HEK293 (cell line): ENCODE measurements around the gene HS1BP3.
A peak's percentile ranks its signal among the peaks of the same experiment; 100 is the strongest.

Experiments
- CTCF ChIA-PET: fragments of 350-600 bp; formaldehyde crosslinking; extraction: SDS; loops from one replicate; lab custom pipeline; 2021; ENCODE audit warnings: antibody characterized with exemption; lab: Yijun Ruan, JAX
- POLR2A ChIA-PET: fragments of 300-600 bp; formaldehyde crosslinking; extraction: SDS; loops from one replicate; lab custom pipeline; 2020; ENCODE audit warnings: antibody characterized with exemption, inconsistent platforms; lab: Yijun Ruan, JAX
- H3K27ac ChIP-seq: fragments of 200-500 bp; sonication (Bioruptor generic); 2 replicates; pipeline ENCODE4 v1.5.1; 2014; ENCODE audit warnings: low read depth, low read length, control low read depth, inconsistent platforms; ENCODE audit errors: extremely low read depth
- H3K36me3 ChIP-seq, 2 experiments: fragments of 200-500 bp in 1 of 2; sonication (Bioruptor generic) in 1 of 2; 1 replicate in 1 of 2; 2 replicates in 1 of 2; pipeline ENCODE4 v1.5.1; 2014 to 2017; ENCODE audit warnings: inconsistent platforms in 2 of 2, low read length in 2 of 2; ENCODE audit not compliant: control insufficient read depth in 2 of 2, insufficient read depth in 1 of 2
- H3K4me1 ChIP-seq: fragments of 200-500 bp; sonication (Bioruptor generic); 2 replicates; pipeline ENCODE4 v1.5.1; 2014; ENCODE audit warnings: mild to moderate bottlenecking, low read length, inconsistent platforms; ENCODE audit not compliant: control insufficient read depth, insufficient read depth
- H3K4me3 ChIP-seq: 2 replicates; pipeline ENCODE4 v1.5.1; 2011; ENCODE audit warnings: low read depth, mild to moderate bottlenecking, control low read depth, low read length, moderate library complexity
- H3K9me3 ChIP-seq: fragments of 200-500 bp; sonication (Bioruptor generic); 2 replicates; pipeline ENCODE4 v1.5.1; 2014; ENCODE audit warnings: low read depth, low read length, inconsistent platforms; ENCODE audit not compliant: control insufficient read depth, insufficient read depth
- ATF2 ChIP-seq: fragments of 450-650 bp; formaldehyde crosslinking; IDR thresholded peaks from 2 replicates; pipeline ENCODE4 v1.5.1; 2016; ENCODE audit warnings: missing biosample characterization, missing genetic modification characterization, low read depth
- BCL11B ChIP-seq: fragments of 450-650 bp; formaldehyde crosslinking; IDR thresholded peaks from 2 replicates; pipeline ENCODE4 v1.5.1; 2016; ENCODE audit warnings: low read depth, missing biosample characterization, missing genetic modification characterization
- GFI1B ChIP-seq: fragments of 450-650 bp; formaldehyde crosslinking; IDR thresholded peaks from 2 replicates; pipeline ENCODE4 v1.5.1; 2016; ENCODE audit warnings: missing biosample characterization, missing genetic modification characterization
- SCRT1 ChIP-seq: fragments of 450-650 bp; formaldehyde crosslinking; IDR thresholded peaks from 2 replicates; pipeline ENCODE4 v1.5.1; 2016; ENCODE audit warnings: missing biosample characterization, missing genetic modification characterization, borderline replicate concordance
- TSHZ1 ChIP-seq: fragments of 450-650 bp; formaldehyde crosslinking; IDR thresholded peaks from 2 replicates; pipeline ENCODE4 v1.5.1; 2016; ENCODE audit warnings: missing biosample characterization, missing genetic modification characterization, borderline replicate concordance
- ZBTB20 ChIP-seq: fragments of 450-650 bp; formaldehyde crosslinking; IDR thresholded peaks from 2 replicates; pipeline ENCODE4 v1.5.1; 2016; ENCODE audit warnings: missing biosample characterization, missing genetic modification characterization
- ZFP3 ChIP-seq: fragments of 450-650 bp; formaldehyde crosslinking; IDR thresholded peaks from 2 replicates; pipeline ENCODE4 v1.5.1; 2016; ENCODE audit warnings: low read depth, missing biosample characterization, missing genetic modification characterization
- ZNF132 ChIP-seq: fragments of 450-650 bp; formaldehyde crosslinking; IDR thresholded peaks from 2 replicates; pipeline ENCODE4 v1.5.1; 2017; ENCODE audit warnings: missing biosample characterization, missing genetic modification characterization, borderline replicate concordance
- ZNF184 ChIP-seq: fragments of 450-650 bp; IDR thresholded peaks from 2 replicates; pipeline ENCODE4 v1.5.1; 2018; ENCODE audit warnings: missing biosample characterization, mild to moderate bottlenecking, missing genetic modification characterization
- ZNF202 ChIP-seq: fragments of 450-650 bp; formaldehyde crosslinking; IDR thresholded peaks from 2 replicates; pipeline ENCODE4 v1.5.1; 2016; ENCODE audit warnings: missing biosample characterization, missing genetic modification characterization, borderline replicate concordance
- ZNF426 ChIP-seq: fragments of 450-650 bp; formaldehyde crosslinking; IDR thresholded peaks from 2 replicates; pipeline ENCODE4 v1.5.1; 2017; ENCODE audit warnings: missing biosample characterization, missing genetic modification characterization, mild to moderate bottlenecking, inconsistent platforms, moderate library complexity
- ZNF521 ChIP-seq: fragments of 450-650 bp; formaldehyde crosslinking; IDR thresholded peaks from 2 replicates; pipeline ENCODE4 v1.5.1; 2017; ENCODE audit warnings: missing biosample characterization, mild to moderate bottlenecking, missing genetic modification characterization
- ZNF558 ChIP-seq: fragments of 450-650 bp; formaldehyde crosslinking; IDR thresholded peaks from 2 replicates; pipeline ENCODE4 v1.5.1; 2016; ENCODE audit warnings: missing biosample characterization, missing genetic modification characterization
- ZNF626 ChIP-seq: fragments of 450-650 bp; sonication (Bioruptor Pico); formaldehyde crosslinking; IDR thresholded peaks from 2 replicates; pipeline ENCODE4 v1.5.1; 2018; ENCODE audit warnings: missing biosample characterization, missing genetic modification characterization, inconsistent platforms
- ZNF768 ChIP-seq: fragments of 450-650 bp; formaldehyde crosslinking; IDR thresholded peaks from 2 replicates; pipeline ENCODE4 v1.5.1; 2018; ENCODE audit warnings: missing biosample characterization, mild to moderate bottlenecking, missing genetic modification characterization
- ZNF791 ChIP-seq: fragments of 450-650 bp; formaldehyde crosslinking; IDR thresholded peaks from 2 replicates; pipeline ENCODE4 v1.5.1; 2016; ENCODE audit warnings: missing biosample characterization, missing genetic modification characterization
- TF ChIP-seq, protein P1 (sequence below): fragments of 450-650 bp; formaldehyde crosslinking; IDR thresholded peaks from 2 replicates; pipeline ENCODE4 v1.5.1; 2016; ENCODE audit warnings: missing biosample characterization, missing genetic modification characterization
- TF ChIP-seq, protein P2 (sequence below): fragments of 450-650 bp; formaldehyde crosslinking; IDR thresholded peaks from 2 replicates; pipeline ENCODE4 v1.5.1; 2016; ENCODE audit warnings: missing biosample characterization, missing genetic modification characterization

The HS1BP3 gene

DNA sequence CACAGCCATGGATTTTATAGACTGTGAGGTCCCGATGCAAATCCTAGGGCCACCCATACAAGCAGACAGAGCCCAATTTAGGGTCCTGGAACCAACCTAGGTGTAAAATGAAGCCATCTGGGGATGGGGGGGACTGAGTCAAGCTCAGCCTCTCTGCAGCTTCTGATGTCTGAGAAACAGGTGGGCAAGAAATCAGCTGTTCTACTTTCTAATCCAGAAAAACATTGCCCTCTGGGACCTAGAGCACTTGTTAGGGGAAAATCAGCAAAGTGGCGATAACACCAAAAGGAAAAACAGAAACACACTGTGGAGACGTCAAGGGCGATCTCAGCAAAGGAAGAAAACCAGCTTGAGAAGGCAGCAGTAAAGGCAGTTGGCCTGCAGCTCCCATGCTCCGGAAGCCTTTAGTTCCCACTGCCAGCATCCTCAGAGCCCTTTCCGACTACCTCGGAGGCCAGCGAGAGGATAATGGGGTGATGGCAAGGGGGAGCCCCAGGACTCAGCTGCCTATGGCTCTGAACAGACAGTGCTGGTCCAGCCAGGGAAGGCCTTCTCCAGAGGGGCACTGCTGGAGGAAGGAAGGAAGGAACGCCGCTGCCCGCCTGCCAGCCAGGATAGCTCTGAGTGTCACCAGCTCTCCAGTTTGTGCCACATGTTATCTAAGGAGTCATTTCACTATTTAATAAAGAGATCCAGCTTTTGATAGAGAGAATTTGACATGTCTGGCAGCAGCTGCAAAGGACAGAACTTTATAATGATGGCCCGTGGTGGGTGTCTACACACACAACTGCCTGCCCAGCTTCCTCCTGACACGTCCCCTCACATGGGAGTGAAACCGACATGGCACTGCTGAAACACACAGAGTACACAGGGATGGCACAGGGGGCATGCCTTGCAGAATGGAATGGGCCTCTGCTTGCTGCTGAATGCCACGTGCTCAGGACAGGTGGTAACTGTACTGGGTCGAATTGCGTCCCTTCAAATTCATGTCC, 37.7 kb downstream of the HS1BP3 start (continued):
- TF ChIP-seq TSHZ1 (tag by site-specific recombination) (no peak), ZNF202 (tag by site-specific recombination) (no peak)
- TF ChIP-seq, all 188 proteins: peak for 0

DNA sequence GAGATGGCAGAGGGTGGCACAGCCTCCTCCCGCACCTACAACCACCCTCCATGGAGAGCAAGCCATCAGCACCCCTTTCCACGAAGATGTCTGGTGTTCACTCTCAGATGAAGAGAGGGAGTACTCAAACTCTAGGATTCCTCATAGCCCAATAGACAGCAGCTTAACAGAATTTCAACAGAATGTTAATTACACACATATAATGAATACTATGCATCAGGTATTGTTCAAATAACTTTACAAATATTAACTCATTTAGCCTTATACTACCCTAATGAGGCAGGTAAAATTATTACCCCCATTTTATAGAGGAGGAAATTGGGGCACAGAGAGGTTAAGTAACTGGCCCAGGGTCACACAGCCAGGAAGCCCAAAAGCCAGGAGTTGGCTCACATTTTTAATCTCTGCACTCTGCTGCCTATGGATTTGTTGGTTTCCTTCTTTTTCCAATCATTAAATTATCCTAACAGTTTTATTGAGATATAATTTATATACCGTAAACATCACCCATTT, 39.0 kb downstream of the HS1BP3 start:
- CTCF ChIA-PET: interaction anchor here (0.6 to 1.0 kb wide), 2 partner anchors 168 to 706 kb away, joined by 3 read pairs; no protein-coding TSS in a partner anchor
- H3K27ac ChIP-seq: no peak overlapping the region
- TF ChIP-seq ZNF132 (no peak), ZBTB20 (tag by site-specific recombination) (no peak), ZNF558 (no peak), SCRT1 (tag by site-specific recombination) (no peak), ZNF184 (tag by site-specific recombination) (no peak), ZNF768 (tag by site-specific recombination) (peak; percentile 74; the same call in 1 of the 2 replicates), ZFP3 (tag by site-specific recombination) (no peak)
- TF ChIP-seq, all 188 proteins: peak for 1
- no peak overlapping the region for H3K4me3 ChIP-seq
- H3K4me1 ChIP-seq: peaks cover 3% of the 10 kb centered on the region; the same call in 1 of the 2 replicates
- POLR2A ChIA-PET: interaction anchor here (11.0 kb wide), 1 partner anchor 162 kb away, joined by 150 read pairs; the partner anchor contains the start of gene RHOB
- H3K9me3 ChIP-seq: no peaks in the 10 kb centered on the region
- H3K36me3 ChIP-seq: no peaks in the 10 kb centered on the region

DNA sequence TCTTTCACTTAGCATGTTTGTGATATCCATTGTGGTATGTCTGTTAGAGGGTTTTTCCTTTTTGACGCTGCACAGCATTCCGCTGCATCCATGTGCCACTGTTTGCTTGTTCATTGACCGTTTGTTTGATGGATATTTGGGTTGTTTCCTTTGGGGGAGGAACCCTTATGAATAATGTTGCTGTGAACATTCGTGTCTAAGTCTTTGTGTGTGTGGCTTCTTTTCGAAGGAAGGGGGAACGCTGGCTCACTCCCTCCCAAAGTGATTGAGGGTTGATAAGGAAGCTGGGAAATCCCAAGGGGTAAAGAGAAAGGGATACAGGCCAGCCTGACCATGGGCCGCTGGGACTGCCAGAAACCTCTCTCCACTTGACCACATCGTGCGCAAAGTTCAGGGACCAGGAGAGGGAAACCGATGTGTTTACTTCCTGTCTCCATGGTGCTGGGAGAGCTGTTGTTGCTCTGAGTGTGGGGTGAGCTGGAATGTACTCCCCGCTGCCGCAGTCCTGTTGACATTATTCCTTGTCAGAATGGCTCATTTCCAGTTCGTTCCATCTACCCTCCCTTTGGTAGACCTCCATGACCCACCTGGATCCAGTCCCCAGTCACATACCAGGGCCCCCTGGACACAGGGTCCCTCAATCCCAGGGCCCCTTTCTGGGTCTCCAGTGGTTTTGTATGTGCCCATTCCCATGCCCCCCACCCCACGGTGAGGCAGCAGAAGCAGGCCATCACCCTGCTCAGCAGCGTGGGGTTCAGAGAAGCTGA, 39.6 kb downstream of the HS1BP3 start:
- Histone ChIP-seq H3K9me3 (no peaks in the 10 kb centered on the region), H3K27ac (no peak overlapping the region), H3K4me1 (peaks cover 3% of the 10 kb centered on the region; the same call in 1 of the 2 replicates), H3K36me3 (no peaks in the 10 kb centered on the region), H3K4me3 (no peak overlapping the region)
- POLR2A ChIA-PET: no interaction called here
- CTCF ChIA-PET: interaction anchor here (1.0 kb wide), 1 partner anchor 24 kb away, joined by 5 read pairs; no protein-coding TSS in a partner anchor
- TF ChIP-seq BCL11B (tag by site-specific recombination): no peak
- TF ChIP-seq ATF2 (tag by site-specific recombination): no peak
- TF ChIP-seq ZNF426 (tag by site-specific recombination): no peak
- TF ChIP-seq ZNF626 (tag by site-specific recombination): no peak
- TF ChIP-seq ZNF791 (tag by site-specific recombination): no peak
- no peak for TF ChIP-seq GFI1B (tag by site-specific recombination)
- TF ChIP-seq, protein P1, sequence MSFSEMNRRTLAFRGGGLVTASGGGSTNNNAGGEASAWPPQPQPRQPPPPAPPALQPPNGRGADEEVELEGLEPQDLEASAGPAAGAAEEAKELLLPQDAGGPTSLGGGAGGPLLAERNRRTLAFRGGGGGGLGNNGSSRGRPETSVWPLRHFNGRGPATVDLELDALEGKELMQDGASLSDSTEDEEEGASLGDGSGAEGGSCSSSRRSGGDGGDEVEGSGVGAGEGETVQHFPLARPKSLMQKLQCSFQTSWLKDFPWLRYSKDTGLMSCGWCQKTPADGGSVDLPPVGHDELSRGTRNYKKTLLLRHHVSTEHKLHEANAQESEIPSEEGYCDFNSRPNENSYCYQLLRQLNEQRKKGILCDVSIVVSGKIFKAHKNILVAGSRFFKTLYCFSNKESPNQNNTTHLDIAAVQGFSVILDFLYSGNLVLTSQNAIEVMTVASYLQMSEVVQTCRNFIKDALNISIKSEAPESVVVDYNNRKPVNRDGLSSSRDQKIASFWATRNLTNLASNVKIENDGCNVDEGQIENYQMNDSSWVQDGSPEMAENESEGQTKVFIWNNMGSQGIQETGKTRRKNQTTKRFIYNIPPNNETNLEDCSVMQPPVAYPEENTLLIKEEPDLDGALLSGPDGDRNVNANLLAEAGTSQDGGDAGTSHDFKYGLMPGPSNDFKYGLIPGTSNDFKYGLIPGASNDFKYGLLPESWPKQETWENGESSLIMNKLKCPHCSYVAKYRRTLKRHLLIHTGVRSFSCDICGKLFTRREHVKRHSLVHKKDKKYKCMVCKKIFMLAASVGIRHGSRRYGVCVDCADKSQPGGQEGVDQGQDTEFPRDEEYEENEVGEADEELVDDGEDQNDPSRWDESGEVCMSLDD (tag by site-specific recombination): no peak
- TF ChIP-seq, protein P2, sequence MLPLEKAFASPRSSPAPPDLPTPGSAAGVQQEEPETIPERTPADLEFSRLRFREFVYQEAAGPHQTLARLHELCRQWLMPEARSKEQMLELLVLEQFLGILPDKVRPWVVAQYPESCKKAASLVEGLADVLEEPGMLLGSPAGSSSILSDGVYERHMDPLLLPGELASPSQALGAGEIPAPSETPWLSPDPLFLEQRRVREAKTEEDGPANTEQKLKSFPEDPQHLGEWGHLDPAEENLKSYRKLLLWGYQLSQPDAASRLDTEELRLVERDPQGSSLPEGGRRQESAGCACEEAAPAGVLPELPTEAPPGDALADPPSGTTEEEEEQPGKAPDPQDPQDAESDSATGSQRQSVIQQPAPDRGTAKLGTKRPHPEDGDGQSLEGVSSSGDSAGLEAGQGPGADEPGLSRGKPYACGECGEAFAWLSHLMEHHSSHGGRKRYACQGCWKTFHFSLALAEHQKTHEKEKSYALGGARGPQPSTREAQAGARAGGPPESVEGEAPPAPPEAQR: no peak
- no peak for TF ChIP-seq ZNF521 (tag by site-specific recombination)
